Left lobe of liver (tissue), 2 donors: ENCODE results near the gene EFNA2. TPM values are rescaled to one million over a fixed set of nuclear protein-coding genes. Genes with fewer than 3 reads are reported as not detected.
A peak's percentile ranks its signal among the peaks of the same experiment; 100 is the strongest.
"Not testable (repeated sequence)": the region's sequence is repeated elsewhere in the genome, so short reads cannot be mapped to it uniquely, and the experiment has no call there.

Experiments
- ATAC-seq: fragments of 200-7000 bp; cut with Tn5 transposase; one replicate; pipeline ENCODE4 v1.9.1; 2020; ENCODE audit warnings: mild to moderate bottlenecking, moderate library complexity
- DNase-seq: peaks from one replicate; pipeline ENCODE4 v3.0.0-alpha.2; 2020; ENCODE audit warnings: low spot score
- total RNA-seq: library from RNA; stranded (reverse); gene quantifications from one replicate; pipeline ENCODE4 v1.2.1, GENCODE V29; 2021
- donor health status: DM: no; HTN: no; CAD: no; lungs with moderate emphysema.
- donor health status: DM: no; HTN: yes; CAD: no.

EFNA2 gene
- total RNA-seq, 1 donor from 2014 or later = 8.6 TPM

GRCh38 chr19:1294688-1295087 lies 9.0 kb downstream of the EFNA2 start:
- no peak for ATAC-seq
- DNase-seq = no peak

GRCh38 chr19:1295169-1296012 lies 9.7 kb downstream of the EFNA2 start:
- ATAC-seq = peak; percentile 27
- no peak for DNase-seq

- no peak for ATAC-seq
- DNase-seq = no peak
Observed at GRCh38 chr19:1296078-1296477, 10.4 kb downstream of the EFNA2 start.

GRCh38 chr19:1296575-1297271 lies 11.1 kb downstream of the EFNA2 start:
- DNase-seq (no peak), ATAC-seq (no peak)

DNA sequence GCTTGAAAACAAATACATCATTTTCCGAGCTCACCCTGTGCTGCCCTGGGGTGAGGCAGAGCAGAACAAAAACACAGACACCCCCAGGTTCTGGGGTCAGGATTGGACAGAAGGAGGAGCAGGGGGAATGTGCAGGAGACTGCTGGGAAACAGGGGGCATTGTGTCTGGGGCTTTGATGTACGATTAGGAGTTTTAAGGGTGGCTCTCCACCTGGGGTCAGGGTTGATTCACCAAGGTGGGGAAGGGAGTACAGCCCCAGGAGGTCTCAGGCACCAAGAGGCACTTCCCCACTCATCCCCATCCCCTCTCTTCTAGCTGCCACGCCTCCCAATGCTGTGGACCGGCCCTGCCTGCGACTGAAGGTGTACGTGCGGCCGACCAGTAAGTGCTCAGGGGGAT lies 12.6 kb downstream of the EFNA2 start:
- ATAC-seq (no peak), DNase-seq (no peak)

- ATAC-seq (no peak), DNase-seq (no peak)
Observed at GRCh38 chr19:1299801-1300200, 14.1 kb downstream of the EFNA2 start.

GRCh38 chr19:1300744-1301490 lies 15.2 kb downstream of the EFNA2 start:
- ATAC-seq (no peak), DNase-seq (no peak)

DNA sequence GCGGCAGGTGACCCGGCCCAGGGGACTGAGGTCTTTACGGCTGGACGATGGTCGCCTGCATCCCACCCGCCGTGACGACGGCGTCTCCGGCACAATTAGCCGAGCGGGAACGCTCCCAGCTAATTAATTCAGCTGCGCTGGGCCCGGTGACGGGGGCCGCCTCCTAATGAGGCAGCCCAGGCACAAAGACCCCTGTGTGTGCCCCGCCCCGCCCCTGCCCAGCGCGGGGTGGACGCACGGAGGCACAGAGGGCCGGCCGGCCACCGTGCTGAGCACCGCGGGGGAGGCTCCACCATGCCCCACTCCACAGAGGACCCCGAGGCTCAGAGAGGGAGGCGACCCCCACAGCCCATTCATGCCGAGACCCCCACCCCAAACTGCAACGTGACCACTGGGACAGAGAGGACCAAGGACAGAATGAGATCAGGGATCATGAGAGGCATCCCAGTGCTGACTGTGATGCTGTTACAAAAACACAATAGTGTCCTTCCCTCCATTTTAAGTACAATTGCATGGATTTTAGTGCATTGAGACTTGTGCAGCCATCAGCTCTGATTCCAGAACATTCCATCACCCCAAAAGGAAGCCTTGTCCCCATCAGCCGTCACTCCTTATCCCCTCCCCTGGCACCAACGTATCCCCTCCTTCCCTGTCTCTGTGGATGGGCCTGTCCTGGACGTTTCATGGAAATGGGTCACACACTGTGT lies 17.0 kb downstream of the EFNA2 start:
- ATAC-seq = no peak
- DNase-seq = no peak

GRCh38 chr19:1304197-1304924 lies 18.7 kb downstream of the EFNA2 start:
- DNase-seq (peak; percentile 89), ATAC-seq (peak; percentile 98)

DNA sequence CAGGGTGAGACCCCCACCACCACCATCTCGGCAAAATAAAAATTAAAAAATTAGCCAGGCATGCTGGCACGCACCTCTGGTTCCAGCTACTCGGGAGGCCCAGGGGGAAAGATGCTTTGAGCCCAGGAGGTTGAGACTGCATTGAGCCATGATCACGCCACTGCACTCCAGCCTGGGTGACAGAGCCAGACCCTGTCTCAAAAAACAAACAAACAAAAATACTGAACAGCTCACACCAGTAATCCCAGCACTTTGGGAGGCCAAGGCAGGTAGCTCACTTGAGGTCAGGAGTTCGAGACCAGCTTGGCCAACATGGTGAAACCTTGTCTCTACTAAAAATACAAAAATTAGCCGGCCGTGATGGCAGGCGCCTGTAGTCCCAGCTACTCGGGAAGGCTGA lies 19.7 kb downstream of the EFNA2 start:
- not testable (repeated sequence) for ATAC-seq, DNase-seq

DNA sequence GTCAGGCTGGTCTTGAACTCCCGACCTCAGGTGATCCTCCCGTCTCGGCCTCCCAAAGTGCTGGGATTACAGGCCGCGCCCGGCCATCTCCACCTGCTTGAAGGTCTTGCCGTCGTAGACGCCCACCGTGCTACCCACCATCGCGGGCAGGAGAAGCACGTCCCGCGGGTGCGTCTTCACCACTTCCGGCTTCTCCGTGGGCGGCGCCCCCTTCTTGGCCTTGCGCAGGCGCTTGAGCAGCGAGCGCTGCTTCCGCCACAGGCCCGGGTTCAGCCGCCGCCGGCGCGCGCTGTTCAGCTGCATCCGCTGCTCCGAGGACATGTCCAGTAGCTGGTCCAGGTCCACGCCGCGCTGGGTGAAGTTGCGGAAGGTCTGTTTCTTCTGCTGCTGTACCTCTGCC lies 21.6 kb downstream of the EFNA2 start:
- ATAC-seq (no peak), DNase-seq (no peak)

DNA sequence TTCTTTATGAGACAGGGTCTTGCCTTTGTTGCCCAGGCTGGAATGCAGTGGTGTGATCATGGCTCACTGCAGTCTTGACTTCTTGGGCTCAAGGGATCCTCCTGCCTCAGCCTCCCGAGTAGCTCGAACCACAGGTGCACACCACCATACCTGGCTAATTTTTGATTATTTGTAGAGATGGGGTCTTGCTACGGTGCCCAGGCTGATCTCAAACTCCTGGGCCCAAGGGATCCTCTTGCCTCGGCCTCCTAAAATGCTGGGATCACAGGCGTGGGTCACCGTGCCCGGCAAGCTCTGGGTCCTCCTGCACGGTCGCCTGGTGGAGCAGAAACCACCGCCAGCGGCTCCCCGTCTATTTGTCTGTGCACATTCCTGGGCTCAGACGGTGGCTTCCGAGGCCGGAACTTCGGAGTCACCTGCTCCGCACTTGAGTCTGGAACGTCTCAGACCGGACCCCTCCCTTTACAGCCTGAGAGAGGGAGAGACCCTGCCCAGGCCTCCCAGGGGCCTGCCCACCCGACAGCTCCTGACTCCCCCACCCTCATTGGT lies 22.2 kb downstream of the EFNA2 start:
- ATAC-seq (no peak), DNase-seq (no peak)

GRCh38 chr19:1308718-1309117 lies 23.0 kb downstream of the EFNA2 start:
- no peak for DNase-seq
- no peak for ATAC-seq

GRCh38 chr19:1309977-1310852 lies 24.5 kb downstream of the EFNA2 start:
- no peak for DNase-seq

DNA sequence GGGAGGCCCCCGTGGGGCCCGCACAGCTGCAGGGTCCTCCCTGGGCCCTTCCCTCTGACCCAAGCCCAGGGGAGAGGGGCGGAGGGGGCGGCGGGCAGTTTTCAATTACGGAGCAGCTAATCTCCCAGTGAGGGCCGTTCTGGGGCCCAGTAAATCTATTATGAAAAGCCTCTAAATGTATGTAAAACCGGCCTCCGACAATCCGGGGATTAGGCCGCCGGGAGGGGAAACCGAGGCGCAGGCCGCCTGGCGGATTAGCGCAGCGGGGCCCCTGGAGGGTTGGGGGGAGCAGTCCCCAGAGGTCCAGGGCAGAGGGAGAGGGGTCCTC lies 25.1 kb downstream of the EFNA2 start:
- no peak for DNase-seq
- no peak for ATAC-seq

More at GRCh38 chr19:1309977-1310852, 24.5 kb downstream of the EFNA2 start:
- no peak for ATAC-seq

- DNase-seq (no peak), ATAC-seq (no peak)
Observed at GRCh38 chr19:1311543-1312091, 25.9 kb downstream of the EFNA2 start.

GRCh38 chr19:1312767-1313694 lies 27.4 kb downstream of the EFNA2 start:
- DNase-seq = no peak
- ATAC-seq = no peak
